Mesenchymal stem cell (in vitro differentiated cells and primary cell): ENCODE data around the gene PDHB.
A peak's percentile ranks its signal among the peaks of the same experiment; 100 is the strongest.

Experiments
- DNase-seq: peaks from one replicate; pipeline ENCODE4 v3.0.0-alpha.2; 2013
- H2AFZ ChIP-seq: one replicate; pipeline ENCODE4 v1.6.1; 2013; ENCODE audit warnings: low read depth, mild to moderate bottlenecking, control low read depth, inconsistent platforms, low read length, moderate library complexity
- H2AK5ac ChIP-seq: 2 replicates; pipeline ENCODE4 v1.6.1; 2013; ENCODE audit warnings: low read length, moderate library complexity, mild to moderate bottlenecking, inconsistent platforms; ENCODE audit not compliant: severe bottlenecking
- H2BK120ac ChIP-seq: one replicate; pipeline ENCODE4 v1.6.1; 2013; ENCODE audit warnings: low read depth, mild to moderate bottlenecking, inconsistent platforms, low read length, moderate library complexity
- H2BK12ac ChIP-seq, 2 experiments: one replicate each; pipeline ENCODE4 v1.6.1; 2013; ENCODE audit warnings: inconsistent platforms in 2 of 2, low read length in 2 of 2, mild to moderate bottlenecking in 2 of 2, moderate library complexity in 2 of 2, control low read depth in 1 of 2
- H2BK15ac ChIP-seq: one replicate; pipeline ENCODE4 v1.6.1; 2013; ENCODE audit warnings: mild to moderate bottlenecking, low read depth, inconsistent platforms; ENCODE audit not compliant: poor library complexity, severe bottlenecking
- H2BK5ac ChIP-seq: 2 replicates; pipeline ENCODE4 v1.6.1; 2013; ENCODE audit warnings: low read depth, mild to moderate bottlenecking, low read length, control low read depth, inconsistent platforms; ENCODE audit not compliant: poor library complexity, severe bottlenecking
- H3K14ac ChIP-seq, 2 experiments: one replicate each; pipeline ENCODE4 v1.6.1; 2013; ENCODE audit warnings: inconsistent platforms in 2 of 2, low read length in 2 of 2, control low read depth in 1 of 2, mild to moderate bottlenecking in 1 of 2, moderate library complexity in 1 of 2
- H3K18ac ChIP-seq, 2 experiments: one replicate each; pipeline ENCODE4 v1.6.1; 2013; ENCODE audit warnings: inconsistent platforms in 2 of 2, low read length in 2 of 2, control low read depth in 1 of 2, low read depth in 1 of 2, mild to moderate bottlenecking in 1 of 2
- H3K23ac ChIP-seq, 2 experiments: one replicate each; pipeline ENCODE4 v1.6.1; 2013; ENCODE audit warnings: inconsistent platforms in 2 of 2, low read length in 2 of 2, mild to moderate bottlenecking in 2 of 2, moderate library complexity in 2 of 2, control low read depth in 1 of 2
- H3K27ac ChIP-seq: 2 replicates; pipeline ENCODE4 v1.5.1; 2013; ENCODE audit warnings: mild to moderate bottlenecking, moderate library complexity, low read length, control low read depth, inconsistent platforms; ENCODE audit not compliant: poor library complexity, severe bottlenecking
- H3K27me3 ChIP-seq, 2 experiments: 2 replicates each; pipeline versions ENCODE4 v1.6.1 to v1.7.0; 2013; ENCODE audit warnings: low read length in 2 of 2, mild to moderate bottlenecking in 2 of 2, moderate library complexity in 2 of 2, control low read depth in 1 of 2, inconsistent platforms in 1 of 2; ENCODE audit not compliant: control insufficient read depth in 1 of 2, insufficient read depth in 1 of 2
- H3K36me3 ChIP-seq, 2 experiments: 2 replicates each; pipeline versions ENCODE4 v1.6.1 to v1.7.0; 2013; ENCODE audit warnings: low read length in 2 of 2, control low read depth in 1 of 2, inconsistent platforms in 1 of 2, low read depth in 1 of 2, mild to moderate bottlenecking in 1 of 2; ENCODE audit not compliant: insufficient read depth in 2 of 2, control insufficient read depth in 1 of 2
- H3K4ac ChIP-seq, 2 experiments: one replicate each; pipeline ENCODE4 v1.6.1; 2013; ENCODE audit warnings: inconsistent platforms in 2 of 2, low read length in 2 of 2, mild to moderate bottlenecking in 2 of 2, moderate library complexity in 2 of 2, control low read depth in 1 of 2, low read depth in 1 of 2
- H3K4me1 ChIP-seq: 2 replicates; pipeline ENCODE4 v1.6.1; 2013; ENCODE audit warnings: low read depth, low read length, control low read depth; ENCODE audit not compliant: control insufficient read depth, insufficient read depth
- H3K4me2 ChIP-seq: 2 replicates; pipeline ENCODE4 v1.6.1; 2013; ENCODE audit warnings: low read length, mild to moderate bottlenecking, inconsistent platforms; ENCODE audit not compliant: poor library complexity, severe bottlenecking
- H3K4me3 ChIP-seq, 2 experiments: 2 replicates each; pipeline versions ENCODE4 v1.5.1 to v1.7.0; 2013; ENCODE audit warnings: low read length in 2 of 2, mild to moderate bottlenecking in 2 of 2, control low read depth in 1 of 2, low read depth in 1 of 2; ENCODE audit not compliant: insufficient read depth in 1 of 2
- H3K79me1 ChIP-seq: replicated peaks from 2 replicates; pipeline ENCODE4 v1.6.1; 2013; ENCODE audit warnings: mild to moderate bottlenecking, control low read depth, low read length, inconsistent platforms; ENCODE audit not compliant: poor library complexity, severe bottlenecking
- H3K9ac ChIP-seq: 2 replicates; pipeline ENCODE4 v1.7.0; 2013; ENCODE audit warnings: mild to moderate bottlenecking, low read length, moderate library complexity
- H3K9me3 ChIP-seq: 2 replicates; pipeline ENCODE4 v1.7.0; 2013; ENCODE audit warnings: mild to moderate bottlenecking, low read length; ENCODE audit not compliant: control insufficient read depth
- H4K8ac ChIP-seq: one replicate; pipeline ENCODE4 v1.6.1; 2013; ENCODE audit warnings: inconsistent platforms, mild to moderate bottlenecking, low read length, moderate library complexity
- H4K91ac ChIP-seq: one replicate; pipeline ENCODE4 v1.6.1; 2013; ENCODE audit warnings: mild to moderate bottlenecking, low read length, inconsistent platforms
- WGBS: methylation state at CpG from one replicate; pipeline ENCODE4 v1.1.7; 2013; ENCODE audit warnings: mixed read lengths; 5-methylcytosine and 5-hydroxymethylcytosine counted together

The PDHB gene

GRCh38 chr3:58470363-58471024, 36.9 kb upstream of the PDHB start:
- H3K14ac ChIP-seq, result peak overlapping the region in 1 of 2 experiments; percentile 2
- no peak overlapping the region for H2BK12ac ChIP-seq
- no peak overlapping the region for H4K91ac ChIP-seq
- H3K27me3 ChIP-seq, result peaks cover 0 to 10% of the 10 kb centered on the region in 2 experiments
- H3K18ac ChIP-seq, result peak overlapping the region in 1 of 2 experiments; percentile 18
- WGBS, result 98% methylated on average over 8 of the region's 12 CpGs
- H3K4ac ChIP-seq, result no peak overlapping the region
- peaks cover 17% of the 10 kb centered on the region for H3K4me1 ChIP-seq
- no peak overlapping the region for H3K23ac ChIP-seq
- no peak overlapping the region for H3K4me3 ChIP-seq
- H3K9ac ChIP-seq, result no peak overlapping the region
- no peak overlapping the region for H2BK15ac ChIP-seq
- no peak overlapping the region for H4K8ac ChIP-seq
- no peak for DNase-seq
- H2AK5ac ChIP-seq, result peak overlapping the region; percentile 57
- H2BK120ac ChIP-seq, result no peak overlapping the region
- no peaks in the 10 kb centered on the region for H3K79me1 ChIP-seq
- peak overlapping the region; percentile 46 for H3K27ac ChIP-seq
- no peaks in the 10 kb centered on the region for H3K36me3 ChIP-seq
- H2AFZ ChIP-seq, result no peak overlapping the region
- no peaks in the 10 kb centered on the region for H3K9me3 ChIP-seq
- H2BK5ac ChIP-seq, result no peak overlapping the region
- H3K4me2 ChIP-seq, result no peak overlapping the region

- WGBS, result no CpG with 5 or more reads among the region's 4 CpGs
These were observed 35.5 kb upstream of the PDHB start for GRCh38 chr3:58469096-58469495.

GRCh38 chr3:58466899-58467563, 33.4 kb upstream of the PDHB start:
- WGBS, result 97% methylated on average over 4 of the region's 4 CpGs
- Histone ChIP-seq H3K4ac (no peak overlapping the region), H3K79me1 (no peaks in the 10 kb centered on the region), H3K27me3 (no peaks in the 10 kb centered on the region), H2BK120ac (no peak overlapping the region), H3K9ac (no peak overlapping the region), H3K14ac (no peak overlapping the region), H3K18ac (no peak overlapping the region), H3K4me2 (no peak overlapping the region), H3K4me3 (no peak overlapping the region), H4K91ac (no peak overlapping the region), H4K8ac (no peak overlapping the region), H3K9me3 (no peaks in the 10 kb centered on the region), H2BK5ac (no peak overlapping the region), H3K27ac (no peak overlapping the region), H2AFZ (no peak overlapping the region), H3K4me1 (peaks cover 21% of the 10 kb centered on the region), H3K23ac (no peak overlapping the region), H2BK15ac (no peak overlapping the region), H2BK12ac (no peak overlapping the region), H3K36me3 (no peaks in the 10 kb centered on the region), H2AK5ac (no peak overlapping the region)
- no peak for DNase-seq

More at GRCh38 chr3:58469096-58469495, 35.5 kb upstream of the PDHB start:
- Histone ChIP-seq H3K4ac (no peak overlapping the region), H3K27me3 (no peaks in the 10 kb centered on the region), H3K23ac (no peak overlapping the region), H3K4me1 (peaks cover 17% of the 10 kb centered on the region), H4K8ac (no peak overlapping the region), H2BK120ac (no peak overlapping the region), H3K18ac (no peak overlapping the region), H2AFZ (no peak overlapping the region), H2AK5ac (no peak overlapping the region), H2BK15ac (no peak overlapping the region), H2BK12ac (no peak overlapping the region), H3K9me3 (no peaks in the 10 kb centered on the region), H4K91ac (no peak overlapping the region), H3K79me1 (no peaks in the 10 kb centered on the region), H3K27ac (no peak overlapping the region), H3K14ac (no peak overlapping the region), H3K4me2 (no peak overlapping the region), H3K9ac (no peak overlapping the region), H3K36me3 (no peaks in the 10 kb centered on the region), H2BK5ac (no peak overlapping the region), H3K4me3 (no peak overlapping the region)
- DNase-seq, result peak; percentile 60

- Histone ChIP-seq H2BK5ac (no peak overlapping the region), H3K18ac (no peak overlapping the region)
These were observed 31.2 kb upstream of the PDHB start for GRCh38 chr3:58464866-58465265.

More at GRCh38 chr3:58464866-58465265, 31.2 kb upstream of the PDHB start:
- Histone ChIP-seq H3K4me1 (peaks cover 7% of the 10 kb centered on the region), H3K36me3 (no peaks in the 10 kb centered on the region), H4K91ac (no peak overlapping the region), H3K9me3 (no peaks in the 10 kb centered on the region), H2AFZ (no peak overlapping the region), H3K4ac (no peak overlapping the region), H3K4me3 (no peak overlapping the region), H4K8ac (no peak overlapping the region), H3K9ac (no peak overlapping the region), H2BK120ac (no peak overlapping the region), H3K79me1 (no peaks in the 10 kb centered on the region), H3K23ac (no peak overlapping the region), H2AK5ac (no peak overlapping the region), H2BK15ac (no peak overlapping the region), H3K4me2 (no peak overlapping the region), H3K27me3 (no peaks in the 10 kb centered on the region), H3K14ac (no peak overlapping the region), H3K27ac (no peak overlapping the region), H2BK12ac (no peak overlapping the region)
- no peak for DNase-seq
- WGBS, result 92% methylated on average over 2 of the region's 3 CpGs
